NOMO-1 (cell line): ENCODE measurements around the gene CDH4.

ENCODE experiments used
- DNase-seq, 2 experiments: peaks; one replicate each; lab custom pipeline; 2025; ENCODE audit not compliant: unreplicated experiment in 2 of 2; lab: John Stamatoyannopoulos, UW

The CDH4 gene

GRCh38 chr20:61816606-61817460 lies 564.8 kb downstream of the CDH4 start:
- DNase-seq, result no peak

- DNase-seq, result no peak
These were observed 565.5 kb downstream of the CDH4 start for GRCh38 chr20:61817575-61817974.

GRCh38 chr20:61818746-61819573 lies 566.9 kb downstream of the CDH4 start:
- no peak for DNase-seq

- no peak for DNase-seq
These were observed 567.4 kb downstream of the CDH4 start for GRCh38 chr20:61819574-61819846.

GRCh38 chr20:61819921-61820825 lies 568.1 kb downstream of the CDH4 start:
- no peak for DNase-seq

GRCh38 chr20:61821735-61822134 lies 569.7 kb downstream of the CDH4 start:
- DNase-seq, result no peak

- DNase-seq, result no peak
These were observed 570.3 kb downstream of the CDH4 start for GRCh38 chr20:61822396-61822795.

- DNase-seq, result no peak
These were observed 571.2 kb downstream of the CDH4 start for GRCh38 chr20:61823242-61823641.

GRCh38 chr20:61828891-61829290 lies 576.8 kb downstream of the CDH4 start:
- no peak for DNase-seq

GRCh38 chr20:61829526-61829925 lies 577.5 kb downstream of the CDH4 start:
- DNase-seq, result no peak

- DNase-seq, result no peak
These were observed 578.3 kb downstream of the CDH4 start for GRCh38 chr20:61830241-61830930.

- no peak for DNase-seq
These were observed 578.9 kb downstream of the CDH4 start for GRCh38 chr20:61830991-61831390.

- no peak for DNase-seq
These were observed 580.1 kb downstream of the CDH4 start for GRCh38 chr20:61832181-61832580.

GRCh38 chr20:61833807-61834610 lies 581.9 kb downstream of the CDH4 start:
- DNase-seq, result no peak

- no peak for DNase-seq
These were observed 583.2 kb downstream of the CDH4 start for GRCh38 chr20:61835301-61835700.

- no peak for DNase-seq
These were observed 583.8 kb downstream of the CDH4 start for GRCh38 chr20:61835791-61836350.

- DNase-seq, result no peak
These were observed 585.1 kb downstream of the CDH4 start for GRCh38 chr20:61837200-61837599.

- DNase-seq, result no peak
These were observed 587.3 kb downstream of the CDH4 start for GRCh38 chr20:61839223-61839911.
